Smooth muscle cell (in vitro differentiated cells): Measurements from ENCODE around the gene SLC22A12. TPM values are rescaled to one million over a fixed set of nuclear protein-coding genes. Genes with fewer than 3 reads are reported as not detected.

Source experiments
- DNase-seq: peaks from one replicate; lab custom pipeline; 2025; ENCODE audit not compliant: unreplicated experiment; lab: John Stamatoyannopoulos, UW
- H2AFZ ChIP-seq: fragments of 200-600 bp; sonication (generic); 2 replicates; pipeline ENCODE4 v1.6.0; 2016; ENCODE audit warnings: antibody characterized with exemption, low read depth, mild to moderate bottlenecking
- H3F3A ChIP-seq: fragments of 200-600 bp; sonication (generic); 2 replicates; pipeline ENCODE4 v1.6.0; 2017; ENCODE audit warnings: antibody characterized with exemption, low read depth
- H3K27ac ChIP-seq: fragments of 200-600 bp; sonication (generic); 2 replicates; pipeline ENCODE4 v1.5.1; 2016; ENCODE audit warnings: low read depth, mild to moderate bottlenecking
- H3K27me3 ChIP-seq: fragments of 200-600 bp; sonication (generic); 2 replicates; pipeline ENCODE4 v1.6.1; 2016; ENCODE audit warnings: low read depth, mild to moderate bottlenecking
- H3K36me3 ChIP-seq: fragments of 200-600 bp; sonication (generic); 2 replicates; pipeline ENCODE4 v1.5.1; 2016; ENCODE audit warnings: low read depth
- H3K4me1 ChIP-seq: fragments of 200-600 bp; sonication (generic); 2 replicates; pipeline ENCODE4 v1.5.1; 2016; ENCODE audit warnings: low read depth
- H3K4me2 ChIP-seq: fragments of 200-600 bp; sonication (generic); 2 replicates; pipeline ENCODE4 v1.6.0; 2016; ENCODE audit warnings: mild to moderate bottlenecking
- H3K4me3 ChIP-seq: fragments of 200-600 bp; sonication (generic); 2 replicates; pipeline ENCODE4 v1.5.1; 2016; ENCODE audit warnings: mild to moderate bottlenecking
- H3K79me2 ChIP-seq: fragments of 200-600 bp; sonication (generic); 2 replicates; pipeline ENCODE4 v1.6.0; 2016; ENCODE audit warnings: low read depth, mild to moderate bottlenecking
- H3K9ac ChIP-seq: fragments of 200-600 bp; sonication (generic); 2 replicates; pipeline ENCODE4 v1.6.0; 2016; ENCODE audit warnings: low read depth
- H3K9me3 ChIP-seq: fragments of 200-600 bp; sonication (generic); replicated peaks from 2 replicates; pipeline ENCODE4 v1.5.1; 2016; ENCODE audit warnings: low read depth
- H4K20me1 ChIP-seq: fragments of 200-600 bp; sonication (generic); 2 replicates; pipeline ENCODE4 v1.6.0; 2016; ENCODE audit warnings: low read depth
- WGBS: methylation state at CpG from one replicate; pipeline ENCODE4 v1.1.7; 2016; ENCODE audit warnings: low lambda C conversion rate; 5-methylcytosine and 5-hydroxymethylcytosine counted together
- polyA plus RNA-seq: library from polyadenylated mRNA; unstranded; fragments of >200 nt; fragmentation: Nextera tagmentation; extraction: Ambion mirVana; gene quantifications from 2 replicates; pipeline ENCODE4 v1.2.1, GENCODE V29; 2016
- total RNA-seq: library from RNA; depleted of rRNA; stranded (reverse); fragments of >200 nt; gene quantifications from 2 replicates; pipeline ENCODE4 v1.2.3, GENCODE V29; 2014
- TF ChIP-seq, protein P1 (sequence below): fragments of 200-600 bp; sonication (generic); IDR thresholded peaks from 2 replicates; pipeline ENCODE4 v1.5.1; 2017; ENCODE audit warnings: borderline replicate concordance, mild to moderate bottlenecking, antibody characterized with exemption; ENCODE audit not compliant: insufficient read depth, poor library complexity, severe bottlenecking

Gene SLC22A12
- total and polyA plus RNA-seq, 2 experiments from 2014 or later, result not detected

- Histone ChIP-seq H3K4me1 (peaks cover 6% of the 10 kb centered on the region), H3K9me3 (no peaks in the 10 kb centered on the region), H2AFZ (no peak overlapping the region), H4K20me1 (no peaks in the 10 kb centered on the region), H3K4me3 (no peak overlapping the region), H3K4me2 (no peak overlapping the region), H3K9ac (no peak overlapping the region), H3F3A (no peaks in the 10 kb centered on the region), H3K79me2 (no peaks in the 10 kb centered on the region), H3K36me3 (no peaks in the 10 kb centered on the region), H3K27me3 (no peaks in the 10 kb centered on the region), H3K27ac (no peak overlapping the region)
- TF ChIP-seq, protein P1, sequence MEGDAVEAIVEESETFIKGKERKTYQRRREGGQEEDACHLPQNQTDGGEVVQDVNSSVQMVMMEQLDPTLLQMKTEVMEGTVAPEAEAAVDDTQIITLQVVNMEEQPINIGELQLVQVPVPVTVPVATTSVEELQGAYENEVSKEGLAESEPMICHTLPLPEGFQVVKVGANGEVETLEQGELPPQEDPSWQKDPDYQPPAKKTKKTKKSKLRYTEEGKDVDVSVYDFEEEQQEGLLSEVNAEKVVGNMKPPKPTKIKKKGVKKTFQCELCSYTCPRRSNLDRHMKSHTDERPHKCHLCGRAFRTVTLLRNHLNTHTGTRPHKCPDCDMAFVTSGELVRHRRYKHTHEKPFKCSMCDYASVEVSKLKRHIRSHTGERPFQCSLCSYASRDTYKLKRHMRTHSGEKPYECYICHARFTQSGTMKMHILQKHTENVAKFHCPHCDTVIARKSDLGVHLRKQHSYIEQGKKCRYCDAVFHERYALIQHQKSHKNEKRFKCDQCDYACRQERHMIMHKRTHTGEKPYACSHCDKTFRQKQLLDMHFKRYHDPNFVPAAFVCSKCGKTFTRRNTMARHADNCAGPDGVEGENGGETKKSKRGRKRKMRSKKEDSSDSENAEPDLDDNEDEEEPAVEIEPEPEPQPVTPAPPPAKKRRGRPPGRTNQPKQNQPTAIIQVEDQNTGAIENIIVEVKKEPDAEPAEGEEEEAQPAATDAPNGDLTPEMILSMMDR, result no peak
- WGBS, result 88% methylated on average over 10 of the region's 10 CpGs
- DNase-seq, result no peak
These were observed 12.5 kb downstream of the SLC22A12 start for GRCh38 chr11:64603411-64604110.

DNA sequence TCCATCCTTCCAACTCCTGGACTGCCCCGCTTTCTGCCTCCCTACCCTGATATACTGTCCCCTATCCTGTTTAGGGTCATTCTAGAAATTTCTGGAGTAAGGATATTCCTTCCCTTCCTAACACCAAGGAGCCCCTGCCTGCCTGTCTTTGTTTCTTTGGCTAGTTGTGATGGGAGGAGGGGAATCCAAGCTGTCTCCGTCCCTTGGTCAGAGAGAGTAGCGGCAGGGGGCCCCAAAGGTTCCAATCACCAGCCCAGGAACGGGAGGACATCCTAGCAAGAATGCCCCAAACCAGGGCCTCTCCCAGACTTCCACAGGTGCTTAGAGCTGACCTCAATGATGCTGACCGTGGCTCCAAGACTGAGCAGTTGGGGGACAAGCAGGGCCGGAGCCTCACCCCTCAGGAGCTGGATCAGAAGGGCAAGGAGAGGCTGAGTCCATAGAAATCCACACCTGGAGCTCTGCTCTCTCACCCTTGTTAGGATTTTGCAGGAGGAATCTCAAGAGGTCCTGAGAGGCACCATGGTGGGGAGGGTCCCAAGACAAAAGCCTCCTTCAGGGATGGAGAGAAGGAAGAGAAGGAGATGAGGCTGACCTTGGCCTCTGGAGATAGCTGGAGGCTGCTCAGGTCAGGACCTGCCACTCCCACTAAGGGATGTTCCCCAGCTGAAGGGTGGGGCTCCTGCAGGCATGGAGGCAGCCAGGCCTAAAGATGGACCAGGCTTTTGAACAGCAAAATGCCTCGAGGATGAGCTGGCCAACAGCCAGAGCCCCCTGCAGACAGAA lies 13.6 kb downstream of the SLC22A12 start:
- Histone ChIP-seq H2AFZ (no peak overlapping the region), H3F3A (no peaks in the 10 kb centered on the region), H3K9me3 (no peaks in the 10 kb centered on the region), H3K79me2 (no peaks in the 10 kb centered on the region), H3K9ac (no peak overlapping the region), H3K36me3 (no peaks in the 10 kb centered on the region), H3K27me3 (no peaks in the 10 kb centered on the region), H3K4me1 (peaks cover 8% of the 10 kb centered on the region), H4K20me1 (no peaks in the 10 kb centered on the region), H3K27ac (no peak overlapping the region), H3K4me3 (no peak overlapping the region), H3K4me2 (no peak overlapping the region)
- TF ChIP-seq, protein P1, result no peak
- DNase-seq, result no peak
- 80% methylated on average over 7 of the region's 7 CpGs for WGBS

- Histone ChIP-seq H3K4me2 (no peak overlapping the region), H2AFZ (no peak overlapping the region), H3K4me1 (peaks cover 8% of the 10 kb centered on the region), H3K36me3 (no peaks in the 10 kb centered on the region), H3K79me2 (no peaks in the 10 kb centered on the region), H3K27me3 (no peaks in the 10 kb centered on the region), H4K20me1 (no peaks in the 10 kb centered on the region), H3K4me3 (no peak overlapping the region), H3K27ac (no peak overlapping the region), H3K9ac (no peak overlapping the region), H3F3A (no peaks in the 10 kb centered on the region), H3K9me3 (no peaks in the 10 kb centered on the region)
- TF ChIP-seq, protein P1, result no peak
- whole genome bisulfite sequencing, result 82% methylated on average over 10 of the region's 10 CpGs
- no peak for DNase-seq
These were observed 14.2 kb downstream of the SLC22A12 start for GRCh38 chr11:64605244-64605560.
